HG03439 (cell line): ENCODE measurements around the gene NHLH2.

Experiments
- ATAC-seq: cut with Tn5 transposase; IDR thresholded peaks from one replicate; pipeline ENCODE4 v1.9.1; 2021; ENCODE audit warnings: mild to moderate bottlenecking, moderate library complexity; ENCODE audit not compliant: unreplicated experiment

NHLH2 gene

DNA sequence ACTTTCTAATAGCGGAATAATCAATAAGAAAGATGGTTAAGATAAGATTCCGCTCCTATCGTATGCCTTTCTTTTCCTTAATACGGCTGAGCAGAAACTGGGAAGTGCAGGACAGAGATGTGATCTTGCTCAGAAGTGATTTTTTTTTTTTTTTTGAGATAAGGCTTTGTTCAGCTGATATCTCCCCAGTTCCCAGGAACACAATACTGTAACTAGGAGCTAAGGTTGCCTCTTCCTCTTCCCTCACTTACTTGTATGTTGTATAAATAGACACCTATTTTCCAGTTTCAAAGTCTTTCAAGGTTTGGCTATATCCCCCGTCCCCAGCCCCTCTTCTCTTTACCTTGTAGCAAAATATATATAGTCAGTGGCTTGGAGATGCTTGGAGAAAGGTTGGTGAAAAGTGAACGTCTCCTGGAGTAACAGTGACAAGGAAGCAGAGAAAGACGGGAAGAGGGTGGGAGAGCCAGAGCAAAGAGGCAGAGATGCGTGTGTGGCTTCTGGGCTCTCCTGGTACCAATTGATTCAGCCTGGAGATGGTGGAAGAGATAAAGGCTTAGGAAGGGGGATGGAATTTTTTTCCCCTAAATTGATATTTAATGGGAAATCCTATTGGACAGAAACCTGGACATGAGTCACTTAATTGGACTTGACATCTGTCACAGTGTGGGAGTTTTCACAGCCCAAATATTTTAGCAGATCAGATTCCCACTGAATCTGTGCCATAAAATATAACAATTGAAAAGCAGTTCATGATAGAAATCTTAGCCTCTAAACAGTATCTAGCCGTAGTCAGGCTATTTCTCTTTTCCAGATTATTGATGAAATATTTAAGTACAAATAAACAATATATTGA, at the start of gene NHLH2:
Gene NHLH2 (minus strand): TSS at position 522 of the 856 bp plus-strand sequence. CDS start 2,754 bp downstream, outside the sequence.
- ATAC-seq = no peak

DNA sequence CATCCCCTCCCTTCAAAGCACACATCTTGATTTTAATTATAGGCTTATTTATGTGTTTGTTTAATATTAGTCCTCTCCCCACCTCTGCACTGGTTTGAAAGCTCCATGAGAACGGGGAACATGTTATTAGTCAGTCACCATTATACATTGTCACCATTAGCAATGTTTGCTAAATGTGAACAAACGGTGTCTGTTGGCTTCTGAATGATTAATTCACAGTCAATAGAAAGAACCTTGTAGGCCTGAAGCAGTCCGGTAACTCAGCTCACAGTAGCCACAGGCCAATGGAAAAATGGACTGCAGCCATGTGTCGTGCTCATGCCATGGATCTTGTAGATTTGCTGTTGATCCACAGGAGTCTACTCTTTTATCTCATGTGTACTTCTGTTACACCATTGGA, 49.7 kb upstream of the NHLH2 start:
- no peak for ATAC-seq

DNA sequence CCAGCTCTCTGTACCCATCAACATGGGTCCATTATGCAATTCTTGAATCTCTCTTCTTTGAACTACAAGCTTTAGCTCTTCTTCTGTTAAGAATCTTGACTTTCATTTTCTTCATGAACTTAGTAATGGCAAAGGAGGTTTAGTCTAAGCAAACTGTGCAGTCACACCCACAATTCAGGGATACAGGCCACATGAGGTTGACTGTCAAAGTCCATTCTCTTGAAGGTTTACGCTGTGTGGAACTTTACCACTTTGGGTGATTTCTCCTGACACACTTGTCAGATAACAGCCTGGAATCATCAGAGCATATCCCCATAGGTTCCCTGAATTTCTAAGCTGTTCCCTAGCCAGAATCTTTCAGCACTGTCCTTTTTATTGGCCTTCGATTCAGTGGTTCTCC, 48.0 kb upstream of the NHLH2 start:
- no peak for ATAC-seq

DNA sequence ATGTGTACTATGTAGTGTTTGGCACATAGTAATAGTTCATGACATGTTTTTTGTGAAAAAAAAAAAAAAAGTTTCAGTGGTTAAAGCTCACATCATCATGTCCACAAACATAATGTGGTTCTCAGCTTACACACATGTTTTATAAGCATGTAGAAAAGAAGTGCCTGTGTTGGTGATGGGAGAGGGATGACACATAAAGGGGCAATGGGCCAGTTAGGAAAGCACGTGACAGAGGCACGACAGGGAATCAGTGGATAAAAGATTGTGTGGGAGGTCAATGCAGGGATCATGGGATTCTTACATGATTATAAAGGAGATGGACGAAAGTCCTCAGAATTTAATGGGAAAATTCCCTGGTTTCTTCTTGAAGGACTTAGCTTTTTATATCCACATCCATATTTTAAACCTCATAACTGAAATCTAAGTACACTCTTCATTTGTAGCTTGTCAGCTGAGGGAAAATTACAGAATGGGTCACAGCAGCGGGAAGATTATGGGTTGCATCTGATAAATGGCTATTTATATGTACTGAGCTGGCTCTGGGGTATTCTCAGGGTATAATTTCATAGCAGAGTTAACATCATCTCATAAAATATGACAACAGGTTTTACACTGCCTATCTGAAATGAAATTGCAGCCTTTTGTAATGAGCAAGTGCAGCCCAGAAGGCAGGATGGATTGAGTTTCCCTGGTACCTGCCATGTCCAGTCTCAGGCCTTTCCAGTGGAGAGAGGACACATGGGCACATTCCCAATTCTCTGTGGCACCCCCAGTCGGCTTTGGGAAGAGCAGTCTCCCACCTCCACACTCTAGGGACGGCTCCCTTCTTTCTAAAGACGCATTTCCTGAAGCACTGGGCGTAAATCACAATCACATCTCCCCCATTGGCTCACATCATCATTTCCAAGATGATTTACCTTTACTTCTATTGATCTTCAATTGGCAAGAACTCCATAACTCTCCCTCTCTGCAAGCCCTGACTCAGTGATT, 42.3 kb upstream of the NHLH2 start:
- ATAC-seq = no peak

DNA sequence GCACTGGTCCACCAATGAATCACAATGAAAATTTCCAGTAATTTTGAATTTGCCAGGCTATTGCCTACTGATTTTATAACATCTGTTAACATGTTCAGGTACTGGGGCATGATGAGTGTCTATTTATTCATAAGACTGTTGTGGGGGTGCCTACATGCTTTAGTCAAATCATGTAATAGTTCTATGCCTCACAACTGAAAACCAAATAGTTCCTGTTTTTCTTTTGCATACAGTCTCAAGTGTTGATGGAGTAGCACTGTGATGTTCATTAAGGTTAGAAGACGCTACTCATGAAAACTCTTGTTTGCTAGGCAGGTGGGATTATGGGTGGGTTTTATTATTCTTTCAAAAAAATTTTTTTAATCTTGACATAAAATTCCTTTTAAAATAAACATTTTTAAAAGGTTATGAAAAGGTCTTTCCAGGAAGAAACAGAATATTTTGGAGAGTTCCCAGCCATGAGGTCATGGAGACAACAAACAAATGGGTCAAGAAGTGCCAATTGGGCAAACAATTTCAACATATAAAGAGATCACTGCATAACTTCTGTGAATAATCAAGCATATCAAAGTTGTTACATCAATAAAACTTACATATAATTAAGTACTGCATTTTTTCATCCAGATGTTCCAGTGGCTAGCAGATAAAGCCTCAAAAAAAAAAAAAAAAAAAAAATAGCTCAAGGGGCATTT, 40.2 kb upstream of the NHLH2 start:
- no peak for ATAC-seq

DNA sequence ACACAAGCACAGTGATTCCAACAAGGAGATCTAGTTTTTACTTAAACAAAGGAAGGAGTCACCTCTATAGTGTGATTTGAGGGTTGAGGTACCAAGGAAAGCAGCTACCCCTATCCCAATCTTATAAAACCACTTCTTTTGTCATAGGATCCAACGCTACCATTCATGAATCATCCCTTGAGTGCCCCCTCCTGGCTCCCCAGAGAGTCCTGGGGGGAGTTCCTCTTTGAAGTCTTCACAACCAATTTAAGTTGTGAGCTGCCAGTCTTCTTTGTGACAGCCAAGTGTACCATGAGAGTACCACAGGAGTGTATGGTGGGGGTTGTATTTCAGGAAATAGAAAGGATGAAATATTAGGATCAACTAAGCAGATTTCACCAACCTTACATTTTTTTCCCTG, 39.1 kb upstream of the NHLH2 start:
- ATAC-seq = no peak

DNA sequence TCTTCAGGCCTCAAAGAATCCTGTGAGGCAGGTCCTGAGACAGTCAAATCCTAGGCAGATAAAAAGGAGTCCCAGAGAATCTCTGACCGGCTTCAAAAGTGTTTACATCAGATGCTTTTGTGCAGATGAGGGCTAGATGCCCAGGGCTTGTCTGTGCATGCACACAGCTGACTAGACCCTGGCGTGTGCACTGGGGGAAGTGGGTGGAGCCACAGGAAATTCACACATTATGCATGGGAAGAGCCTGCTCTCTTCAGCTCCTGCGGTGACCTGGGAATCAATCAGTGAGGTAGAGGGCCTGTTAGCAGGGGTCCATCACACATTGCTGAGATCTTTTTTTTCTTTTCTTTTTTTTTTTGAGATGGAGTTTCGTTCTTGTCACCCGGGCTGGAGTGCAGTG, 36.6 kb upstream of the NHLH2 start:
- ATAC-seq = no peak

DNA sequence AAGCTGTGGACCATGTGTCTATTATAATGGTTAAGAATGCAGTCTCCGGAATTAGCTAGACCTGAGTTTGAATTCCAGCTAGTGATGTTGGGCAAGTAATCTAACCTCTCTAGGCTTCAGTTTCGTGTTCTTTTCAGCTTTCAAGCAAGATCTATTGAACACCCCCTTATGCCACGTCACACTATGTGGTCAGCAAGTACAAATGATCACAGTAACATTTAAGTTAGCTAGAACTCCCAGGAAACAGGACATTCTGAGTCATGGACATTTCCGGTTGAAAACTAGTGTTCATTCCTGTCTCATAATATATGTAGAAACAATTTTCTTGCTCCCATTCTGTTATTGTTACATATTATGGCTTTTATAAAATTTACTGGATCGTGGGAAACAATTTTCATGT, 34.0 kb upstream of the NHLH2 start:
- ATAC-seq = no peak

DNA sequence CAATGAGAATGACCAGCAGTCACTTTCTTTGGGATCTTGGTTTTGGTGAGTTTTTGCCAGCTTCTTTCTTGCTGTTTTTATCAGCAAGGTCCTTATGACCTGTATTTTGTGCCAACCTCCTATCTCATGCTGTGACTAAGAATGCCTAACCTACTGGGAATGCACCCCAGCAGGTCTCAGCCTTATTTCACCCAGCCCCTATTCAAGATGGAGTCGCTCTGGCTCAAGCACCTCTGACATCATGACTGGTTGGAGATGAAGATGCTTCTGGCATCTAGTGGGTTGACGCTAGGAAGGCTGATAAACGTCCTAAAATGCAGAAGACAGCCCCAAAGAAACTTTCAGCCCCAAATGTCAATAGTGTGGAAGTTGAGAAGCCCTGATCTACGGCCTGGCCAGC, 33.6 kb upstream of the NHLH2 start:
- ATAC-seq = no peak

DNA sequence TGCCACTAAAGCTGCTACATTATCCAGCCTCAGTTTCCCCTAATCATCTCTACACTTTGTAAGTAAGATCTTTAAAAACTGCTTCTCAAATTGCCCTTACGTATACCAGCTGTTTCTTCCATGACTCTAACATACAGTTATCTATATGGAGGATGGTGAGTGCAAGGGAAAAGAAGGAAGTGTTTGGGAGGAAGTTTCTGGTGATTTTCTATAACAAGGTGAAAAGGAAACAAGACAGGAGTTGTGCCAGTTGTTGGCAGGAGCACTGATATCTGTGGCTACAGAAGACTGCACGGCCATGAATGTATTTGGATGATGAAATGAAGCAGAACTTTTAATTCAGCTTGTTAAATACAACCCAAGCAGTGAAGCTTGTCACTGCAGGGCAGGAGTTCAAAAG, 32.3 kb upstream of the NHLH2 start:
- no peak for ATAC-seq

DNA sequence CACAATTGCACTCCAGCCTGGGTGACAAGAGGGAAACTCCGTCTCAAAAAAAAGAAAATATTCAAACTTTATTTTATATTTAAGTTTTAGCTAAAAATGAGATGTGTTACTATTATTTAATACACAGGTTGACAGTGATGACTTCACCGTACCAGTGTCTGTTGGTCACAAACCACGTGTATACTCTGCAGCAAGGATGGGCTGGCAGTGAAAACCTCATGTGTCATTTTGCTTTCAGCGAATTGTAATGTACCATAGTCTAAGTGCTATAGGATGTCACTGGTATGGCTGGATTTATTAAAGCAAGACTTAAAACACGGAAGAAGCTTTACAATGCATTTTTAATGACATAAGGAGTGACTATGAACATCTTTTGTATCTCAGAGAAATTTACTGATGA, 28.1 kb upstream of the NHLH2 start:
- no peak for ATAC-seq

DNA sequence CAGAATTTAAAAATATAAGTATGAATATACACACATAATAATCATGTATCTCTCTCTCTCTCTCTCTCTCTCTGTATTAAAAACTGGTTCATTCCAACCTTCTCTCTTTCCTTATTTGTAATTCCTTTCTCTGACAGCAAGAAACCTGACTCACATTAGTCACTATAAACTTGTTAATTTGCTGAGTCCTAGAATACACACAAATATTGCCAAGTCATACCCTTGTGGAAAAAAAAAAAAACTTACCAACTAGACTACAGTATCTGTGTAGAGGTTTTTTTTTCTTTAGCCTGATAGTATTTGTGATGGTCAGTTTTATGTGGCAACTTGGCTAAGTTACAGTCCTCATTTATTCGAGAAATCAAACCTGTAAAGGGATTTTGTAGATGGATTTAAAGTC, 26.3 kb upstream of the NHLH2 start:
- ATAC-seq = no peak

DNA sequence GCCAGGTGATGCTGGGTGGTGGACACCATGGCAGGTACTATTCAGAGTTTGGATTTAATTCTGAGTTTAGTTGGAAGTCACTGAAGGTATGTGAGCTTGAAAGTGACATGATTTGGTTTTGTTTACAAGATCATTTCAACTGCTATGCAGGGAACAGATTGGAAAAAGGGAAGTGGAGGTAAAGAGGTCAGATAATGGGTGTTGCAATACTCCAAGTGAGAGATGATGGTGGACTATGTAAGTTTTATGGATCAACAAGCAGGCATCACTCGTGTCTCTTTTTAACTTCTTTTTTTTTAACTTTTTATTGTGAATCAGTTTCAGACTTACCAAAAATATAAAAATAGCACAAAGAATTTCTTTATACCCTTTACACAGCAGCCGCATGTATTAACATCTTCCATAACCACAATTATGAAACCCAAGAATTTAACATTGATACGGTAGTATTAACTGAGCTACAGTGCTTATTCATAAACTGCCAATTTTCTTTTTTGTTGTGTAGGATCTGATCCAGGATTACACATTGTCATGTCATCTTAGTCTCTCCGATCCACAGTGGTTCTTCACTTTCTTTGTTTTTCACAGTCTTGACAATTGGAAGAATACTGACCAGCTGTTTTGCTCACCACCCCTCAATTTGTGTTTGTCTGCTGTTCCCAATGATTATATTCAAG, 24.9 kb upstream of the NHLH2 start:
- ATAC-seq = no peak

DNA sequence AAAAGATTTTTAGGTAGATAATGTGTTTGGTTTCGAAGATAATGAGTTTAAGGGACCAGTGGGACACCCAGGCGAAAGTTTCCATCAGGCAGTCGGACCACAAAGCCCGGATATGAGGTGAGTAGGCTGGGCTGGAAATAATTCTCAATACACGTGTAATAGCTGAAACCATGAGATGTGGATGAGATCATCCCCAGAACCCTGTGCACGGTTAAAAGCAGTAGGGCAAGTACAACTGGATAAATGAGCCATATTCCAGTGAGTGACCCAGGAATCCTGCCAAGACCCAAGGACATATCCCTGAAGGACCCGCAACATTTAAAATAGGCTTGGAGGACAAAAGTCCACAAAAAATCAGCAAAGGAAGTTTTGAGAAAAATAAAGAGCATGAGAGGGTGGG, 21.5 kb upstream of the NHLH2 start:
- no peak for ATAC-seq

DNA sequence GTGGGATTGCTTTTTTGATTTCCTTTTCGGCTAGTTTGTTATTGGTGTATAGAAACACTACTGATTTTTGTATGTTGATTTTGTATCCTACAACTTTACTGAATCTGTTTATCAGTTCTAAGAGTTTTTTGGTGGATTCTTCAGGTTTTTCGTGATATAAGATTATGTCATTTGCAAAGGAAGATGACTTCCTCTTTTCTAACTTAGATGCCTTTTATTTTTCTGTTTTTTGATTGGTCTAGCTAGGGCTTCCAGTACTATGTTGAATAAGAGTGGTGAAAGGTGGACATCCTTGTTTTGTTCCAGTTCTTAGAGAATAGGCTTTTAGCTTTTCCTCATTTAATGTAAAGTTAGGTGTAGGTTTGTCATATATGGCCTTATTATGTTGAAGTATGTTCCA, 13.1 kb upstream of the NHLH2 start:
- ATAC-seq = no peak

DNA sequence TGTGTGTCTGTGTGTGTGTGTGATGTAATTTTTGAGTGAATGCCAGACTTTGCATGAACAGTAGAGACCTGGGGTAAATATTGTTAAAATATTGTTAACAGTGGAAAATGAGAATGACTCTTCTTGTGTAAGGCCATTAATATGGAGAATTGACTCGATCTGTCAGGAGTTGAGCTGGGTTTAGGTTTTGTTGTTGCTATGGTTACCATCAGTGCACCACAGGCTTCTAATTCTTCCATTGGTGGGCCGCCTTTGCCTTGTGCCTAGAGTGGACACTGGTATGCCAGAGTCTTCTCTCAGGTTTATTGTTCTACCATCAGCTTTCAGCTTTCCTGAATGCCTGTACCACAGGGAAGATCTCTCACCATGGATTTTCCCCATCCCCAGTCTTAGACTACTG, 10.0 kb upstream of the NHLH2 start:
- ATAC-seq = no peak

DNA sequence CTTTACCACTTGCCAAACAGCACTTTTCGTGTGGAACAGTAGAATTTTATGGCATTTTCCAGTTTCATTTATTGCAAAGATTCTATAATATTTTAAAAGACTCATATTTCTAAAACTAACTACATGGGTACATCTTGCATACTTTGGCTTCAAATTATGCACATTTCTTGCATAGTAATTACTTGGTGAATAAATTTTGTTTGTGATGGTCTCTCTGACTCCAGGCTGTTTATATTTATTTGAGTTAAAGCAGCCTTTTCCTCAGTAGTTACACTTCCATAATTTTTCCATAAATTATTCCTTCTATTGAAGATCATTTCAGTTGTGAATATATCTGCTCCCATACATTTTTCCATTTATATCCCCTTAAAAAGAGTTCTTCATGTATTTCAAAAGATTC, 6.9 kb upstream of the NHLH2 start:
- ATAC-seq = no peak

DNA sequence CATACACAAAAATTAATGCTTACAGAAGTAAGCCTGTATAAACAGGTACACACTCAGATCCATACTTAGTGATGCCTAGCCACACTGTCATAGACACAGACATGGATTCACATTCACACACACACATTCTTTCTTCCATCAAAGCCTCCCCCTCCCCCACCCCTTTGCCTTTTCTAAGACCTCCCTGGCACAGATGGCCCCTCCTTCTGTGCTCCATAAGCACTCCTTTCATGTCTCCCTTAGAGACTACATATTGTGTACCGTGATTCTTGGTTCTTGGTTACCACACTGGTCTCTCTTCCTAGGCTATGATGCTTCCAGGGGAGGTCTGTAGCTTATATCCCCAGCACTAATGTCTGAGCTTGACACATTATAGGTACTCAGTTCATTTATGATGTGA, 2.0 kb upstream of the NHLH2 start:
- ATAC-seq = no peak

DNA sequence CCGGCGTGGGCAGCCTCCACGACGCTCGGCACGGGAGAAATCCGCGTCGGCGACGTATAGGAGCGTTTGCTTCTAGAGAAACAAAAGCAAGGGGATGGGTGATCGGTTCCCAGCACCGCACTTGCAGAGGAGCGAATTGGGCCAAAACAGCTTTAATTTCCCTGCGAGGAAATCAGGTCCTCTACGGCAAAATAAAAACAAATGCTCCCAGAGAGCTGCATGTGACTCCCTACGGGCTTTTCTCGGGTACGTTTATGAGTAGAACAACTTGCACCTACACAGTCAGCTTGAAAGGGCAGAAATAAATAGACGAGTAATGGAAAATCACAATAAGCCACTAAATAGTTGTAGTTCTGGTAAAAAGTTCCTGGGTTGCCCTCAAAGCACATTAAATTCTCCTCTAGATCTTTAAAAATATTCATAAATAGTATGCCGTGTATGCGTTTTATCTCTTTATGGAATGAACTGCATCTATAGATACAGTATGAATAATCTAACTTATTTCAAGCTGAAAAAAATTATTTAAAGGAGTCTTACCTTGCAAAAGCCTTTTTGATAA, 1.2 kb downstream of the NHLH2 start:
- no peak for ATAC-seq

DNA sequence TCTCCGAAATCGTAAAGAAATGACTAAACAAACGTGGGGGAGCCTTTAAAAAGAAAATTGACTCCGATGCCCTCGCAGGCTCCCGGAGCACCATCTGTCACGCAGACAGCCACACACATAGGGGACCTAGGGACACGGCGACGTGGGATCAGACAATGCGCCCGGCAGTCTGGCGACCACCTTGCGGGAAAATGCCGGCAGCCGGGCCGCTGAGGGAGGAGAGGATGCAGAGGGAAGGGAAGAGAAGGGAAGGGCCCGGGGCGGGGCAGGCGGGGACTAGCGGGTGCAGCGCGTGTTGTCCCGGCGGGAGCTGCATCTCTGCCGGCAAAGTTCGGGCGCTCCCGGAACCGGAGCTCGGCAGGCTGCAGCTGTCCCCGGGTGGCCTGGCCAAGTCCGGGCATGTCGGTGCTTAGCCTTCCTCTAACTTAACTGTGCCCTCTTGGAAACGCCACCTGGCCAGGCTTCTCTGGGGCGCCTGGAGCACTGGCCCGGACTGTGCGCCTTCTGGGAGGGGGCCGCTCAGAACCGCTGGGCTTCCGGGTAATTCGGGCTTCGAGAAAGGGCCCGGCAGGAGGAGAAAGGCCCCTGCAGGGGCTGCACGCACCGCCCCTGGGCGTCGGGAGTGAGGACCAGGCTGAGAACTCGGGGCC, 1.8 kb downstream of the NHLH2 start:
- no peak for ATAC-seq
